Activated CD4-positive, alpha-beta T cell treated with anti-CD3 and anti-CD28 coated beads for 36 hours (primary cell): Measurements from ENCODE around the gene PIN1. TPM values are rescaled to one million over a fixed set of nuclear protein-coding genes. Genes with fewer than 3 reads are reported as not detected.
"Not testable (repeated sequence)": the region's sequence is repeated elsewhere in the genome, so short reads cannot be mapped to it uniquely, and the experiment has no call there.

Source experiments
- ATAC-seq: fragments of 200-7000 bp; cut with Tn5 transposase; one replicate; pipeline ENCODE4 v1.10.0; 2021; ENCODE audit warnings: mild to moderate bottlenecking, moderate library complexity
- CTCF ChIA-PET: fragments of 350-600 bp; sonication (Branson Sonifier 250); formaldehyde crosslinking; loops from one replicate; lab custom pipeline; 2021; ENCODE audit warnings: antibody characterized with exemption; lab: Charles Lee
- POLR2A ChIA-PET: fragments of 350-600 bp; sonication (Branson Sonifier 250); formaldehyde crosslinking; loops from one replicate; lab custom pipeline; 2021; ENCODE audit warnings: antibody characterized with exemption, inconsistent platforms; lab: Charles Lee
- DNase-seq: peaks from one replicate; pipeline ENCODE4 v3.0.0-alpha.2; 2020
- H3K27ac Mint-ChIP-seq: one replicate; pipeline ENCODE4 v1.8.0; 2021; ENCODE audit warnings: mixed read lengths
- H3K27me3 Mint-ChIP-seq: one replicate; pipeline ENCODE4 v1.8.0; 2021; ENCODE audit warnings: mixed read lengths
- H3K36me3 Mint-ChIP-seq: one replicate; pipeline ENCODE4 v1.8.0; 2021; ENCODE audit warnings: low read depth, mixed read lengths
- H3K4me1 Mint-ChIP-seq: one replicate; pipeline ENCODE4 v1.8.0; 2021; ENCODE audit warnings: mixed read lengths
- H3K4me3 Mint-ChIP-seq: one replicate; pipeline ENCODE4 v1.8.0; 2021; ENCODE audit warnings: mild to moderate bottlenecking, moderate library complexity, mixed read lengths
- H3K9me3 Mint-ChIP-seq: one replicate; pipeline ENCODE4 v1.8.0; 2021; ENCODE audit warnings: low read depth, mixed read lengths
- intact Hi-C, 2 experiments: fragments of 100-400 bp; cut with DNase I in 1 of 2; cut with micrococcal nuclease in 1 of 2; formaldehyde crosslinking; loops; one replicate each; pipeline versions ENCODE4 v1.14.2 to v1.15.1; 2022 to 2024; cut with DNase I, micrococcal nuclease
- total RNA-seq, 2 experiments: library from RNA; stranded (reverse); gene quantifications; one replicate each; pipeline ENCODE4 v1.2.3, GENCODE V29; 2021

Gene PIN1
- total RNA-seq = 10 to 100 TPM; 70.4 to 74.2 TPM

DNA sequence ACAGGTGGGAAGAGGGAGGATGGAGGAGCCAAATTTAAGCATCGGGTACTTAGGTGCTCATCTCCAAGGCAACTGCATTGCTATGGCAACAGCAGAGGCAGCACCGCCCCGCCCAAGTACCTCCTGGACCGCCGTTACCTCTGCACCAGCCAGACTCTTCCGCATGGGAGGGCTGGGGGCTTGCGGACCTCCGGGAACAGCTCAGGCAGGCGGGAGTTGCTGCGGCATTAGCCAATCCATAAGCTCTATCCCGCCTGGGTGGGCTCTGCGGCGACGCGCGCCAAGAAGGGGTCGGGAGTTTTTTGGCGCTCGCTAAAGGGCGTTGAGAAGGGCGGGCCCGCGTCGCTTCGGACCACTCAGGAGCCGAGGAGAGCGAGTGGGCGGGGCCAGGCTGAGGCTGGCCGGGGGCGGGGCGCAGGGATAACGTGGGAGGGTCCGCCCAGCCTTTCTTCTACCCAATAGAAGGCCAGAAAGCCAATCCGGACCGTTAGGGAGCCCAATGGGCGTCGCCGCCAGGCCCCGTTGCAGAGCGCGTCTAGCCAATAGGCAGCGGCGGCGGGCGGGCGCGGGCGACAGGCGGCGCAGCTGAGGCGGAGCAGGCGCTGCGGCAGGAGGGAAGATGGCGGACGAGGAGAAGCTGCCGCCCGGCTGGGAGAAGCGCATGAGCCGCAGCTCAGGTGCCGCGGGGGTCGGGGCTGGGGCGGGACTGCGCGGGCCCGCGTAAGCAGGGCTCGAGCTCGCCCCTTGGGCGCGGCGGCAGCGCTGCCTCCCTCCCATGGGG lies at the start of gene PIN1:
PIN1 (plus strand) TSS at position 593 of the 781 bp plus-strand sequence; CDS start at position 620, 27 bp downstream.
- POLR2A ChIA-PET = interaction anchor here (0.6 kb wide), 1 partner anchor 27 kb away, joined by 4 read pairs; no protein-coding TSS in a partner anchor
- Mint-ChIP-seq H3K27me3 (no peaks in the 10 kb centered on the region), H3K9me3 (no peaks in the 10 kb centered on the region), H3K27ac (peak within 1 kb of the TSS; percentile 88), H3K4me3 (peak within 1 kb of the TSS; percentile 86), H3K4me1 (peaks cover 20% of the 10 kb centered on the region), H3K36me3 (peaks cover 16% of the 10 kb centered on the region)
- DNase-seq (peak; percentile 100), ATAC-seq (peak; percentile 99)
- intact Hi-C loops = loop anchor here (1.0 to 2.0 kb wide), 15 partner anchors 8 to 1003 kb away; partner anchors contain the start of genes FBXL12 (in 2 of the 2), UBL5 (in 2 of the 2), ILF3 (in 1 of the 2) and MBD3L1 (in 1 of the 2)
- CTCF ChIA-PET = interaction anchor here (0.6 kb wide), 1 partner anchor 791 kb away, joined by 3 read pairs; no protein-coding TSS in a partner anchor

GRCh38 chr19:9785367-9786331 lies 49.5 kb upstream of the PIN1 start:
- Mint-ChIP-seq H3K27me3 (no peaks in the 10 kb centered on the region), H3K27ac (peak overlapping the region; percentile 98), H3K4me1 (peaks cover 26% of the 10 kb centered on the region), H3K4me3 (peak overlapping the region; percentile 84), H3K36me3 (no peaks in the 10 kb centered on the region), H3K9me3 (no peaks in the 10 kb centered on the region)
- ATAC-seq = peak; percentile 89
- intact Hi-C loops = loop anchor here (1.0 to 2.0 kb wide), 11 partner anchors 8 to 1193 kb away; partner anchors contain the start of genes FBXL12 (in 2 of the 2), PIN1 (in 2 of the 2), ZNF846 (in 2 of the 2) and MBD3L1 (in 1 of the 2)
- ChIA-PET POLR2A (no interaction called here), CTCF (no interaction called here)
- peak; percentile 100 for DNase-seq

DNA sequence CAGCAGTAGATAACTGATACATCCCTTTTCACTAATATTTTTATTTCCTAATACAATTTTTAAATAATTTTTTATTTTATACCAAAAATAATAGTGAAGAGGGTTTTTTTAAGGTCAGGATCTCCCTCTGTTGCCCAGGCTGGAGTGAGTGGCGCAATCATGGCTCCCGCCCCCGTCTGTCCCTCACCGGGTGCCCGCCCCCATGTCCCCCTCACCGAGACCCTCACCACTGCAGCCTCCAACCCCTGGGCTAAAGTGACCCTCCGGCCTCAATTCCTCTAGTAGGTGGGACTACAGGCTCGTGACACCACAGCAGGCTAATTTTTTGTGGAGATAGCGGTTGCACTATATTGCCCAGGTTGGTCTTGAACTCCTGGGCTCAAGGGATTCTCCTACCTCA lies 48.8 kb upstream of the PIN1 start:
- intact Hi-C loops = no loop called here
- no peaks in the 10 kb centered on the region for H3K27me3 Mint-ChIP-seq
- peak overlapping the region; percentile 72 for H3K27ac Mint-ChIP-seq
- ChIA-PET POLR2A (no interaction called here), CTCF (no interaction called here)
- no peak for ATAC-seq
- DNase-seq = no peak
- H3K4me3 Mint-ChIP-seq = peak overlapping the region; percentile 84
- peaks cover 26% of the 10 kb centered on the region for H3K4me1 Mint-ChIP-seq
- H3K9me3 Mint-ChIP-seq = no peaks in the 10 kb centered on the region
- no peaks in the 10 kb centered on the region for H3K36me3 Mint-ChIP-seq

DNA sequence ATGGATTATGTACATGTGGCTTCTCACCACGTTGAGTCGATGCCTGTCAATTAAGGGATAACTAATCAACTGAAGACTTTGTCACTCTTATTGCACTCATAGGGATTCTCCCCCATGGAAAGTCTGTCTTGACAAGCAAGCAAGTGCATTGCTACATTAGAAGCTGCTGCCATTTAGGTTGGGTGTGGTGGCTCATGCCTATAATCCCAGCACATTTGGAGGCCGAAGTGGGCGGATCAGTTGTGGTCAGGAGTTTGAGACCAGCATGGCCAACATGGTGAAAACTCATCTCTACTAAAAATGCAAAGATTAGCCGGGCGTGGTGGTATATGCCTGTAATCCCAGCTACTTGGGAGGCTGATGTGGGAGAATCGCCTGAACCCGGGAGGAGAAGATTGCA lies 48.3 kb upstream of the PIN1 start:
- Mint-ChIP-seq H3K27ac (no peak overlapping the region), H3K36me3 (no peaks in the 10 kb centered on the region), H3K27me3 (no peaks in the 10 kb centered on the region), H3K4me3 (peak overlapping the region; percentile 84), H3K9me3 (no peaks in the 10 kb centered on the region), H3K4me1 (peaks cover 28% of the 10 kb centered on the region)
- no peak for ATAC-seq
- POLR2A ChIA-PET = no interaction called here
- no peak for DNase-seq
- intact Hi-C loops = no loop called here
- CTCF ChIA-PET = no interaction called here

DNA sequence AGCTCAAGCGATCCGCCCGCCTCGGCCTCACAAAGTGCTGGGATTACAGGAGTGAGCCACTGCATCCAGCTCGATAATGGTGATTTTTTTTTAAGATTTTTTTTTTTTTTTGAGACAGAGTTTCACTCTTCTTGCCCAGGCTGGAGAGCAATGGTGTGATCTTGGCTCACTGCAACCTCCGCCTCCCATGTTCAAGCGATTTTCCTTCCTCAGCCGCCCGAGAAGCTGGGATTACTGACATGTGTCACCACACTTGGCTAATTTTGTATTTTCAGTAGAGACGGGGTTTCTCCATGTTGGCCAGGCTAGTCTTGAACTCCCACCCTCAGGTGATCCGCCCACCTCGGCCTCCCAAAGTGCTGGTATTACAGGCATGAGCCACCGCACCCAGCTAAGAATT lies 46.5 kb upstream of the PIN1 start:
- intact Hi-C loops, H3K27ac Mint-ChIP-seq, CTCF ChIA-PET, H3K36me3 Mint-ChIP-seq, H3K27me3 Mint-ChIP-seq, DNase-seq, ATAC-seq, H3K9me3 Mint-ChIP-seq, H3K4me3 Mint-ChIP-seq: not testable (repeated sequence)
- peaks cover 29% of the 10 kb centered on the region for H3K4me1 Mint-ChIP-seq
- POLR2A ChIA-PET = interaction anchor here (0.6 kb wide), 1 partner anchor 324 kb away, joined by 3 read pairs; no protein-coding TSS in a partner anchor

DNA sequence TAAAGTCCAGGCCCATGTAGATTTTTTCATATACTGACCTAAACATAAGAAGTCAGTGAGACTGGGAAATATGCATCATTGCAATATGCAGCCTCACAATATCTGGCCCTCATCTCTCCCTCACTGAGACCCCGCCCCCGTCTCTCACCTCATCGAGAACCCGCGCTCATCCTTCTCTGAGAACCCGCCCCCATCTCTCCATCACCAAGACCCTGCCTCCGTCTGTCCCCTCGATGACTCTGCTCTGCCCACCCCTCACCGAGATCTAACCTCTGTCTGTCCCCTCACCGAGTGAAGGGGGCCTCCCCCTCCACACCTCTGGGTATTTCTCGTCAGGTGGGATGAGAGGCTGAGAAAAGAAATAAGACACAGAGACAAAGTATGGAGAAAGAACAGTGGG lies 46.1 kb upstream of the PIN1 start:
- DNase-seq = no peak
- H3K4me3 Mint-ChIP-seq = no peak overlapping the region
- no peak for ATAC-seq
- intact Hi-C loops = no loop called here
- H3K36me3 Mint-ChIP-seq = no peaks in the 10 kb centered on the region
- H3K9me3 Mint-ChIP-seq = peaks cover 3% of the 10 kb centered on the region
- H3K4me1 Mint-ChIP-seq = peaks cover 28% of the 10 kb centered on the region
- ChIA-PET CTCF (no interaction called here), POLR2A (no interaction called here)
- no peaks in the 10 kb centered on the region for H3K27me3 Mint-ChIP-seq
- no peak overlapping the region for H3K27ac Mint-ChIP-seq

DNA sequence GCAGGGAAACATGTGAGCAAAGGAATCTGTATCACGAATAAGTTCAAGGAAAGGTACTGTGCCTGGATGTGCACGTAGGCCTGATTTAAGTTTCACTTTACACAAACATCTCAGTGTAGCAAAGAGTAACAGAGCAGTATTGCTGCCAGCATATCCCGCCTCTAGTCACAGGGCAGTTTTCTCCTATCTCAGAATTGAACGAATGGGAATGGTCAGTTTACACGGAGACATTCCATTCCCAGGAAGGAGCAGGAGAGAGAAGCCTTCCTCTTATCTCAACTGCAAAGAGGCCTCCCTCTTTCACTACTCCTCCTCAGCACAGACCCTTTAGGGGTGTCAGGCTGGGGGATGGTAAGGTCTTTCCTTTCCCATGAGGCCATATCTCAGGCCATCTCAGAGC lies 45.5 kb upstream of the PIN1 start:
- CTCF ChIA-PET = interaction anchor here (1.4 kb wide), 1 partner anchor 161 kb away, joined by 4 read pairs; no protein-coding TSS in a partner anchor
- intact Hi-C loops = not testable (repeated sequence)

GRCh38 chr19:9791073-9791367 lies 44.1 kb upstream of the PIN1 start:
- H3K36me3 Mint-ChIP-seq, ATAC-seq, H3K9me3 Mint-ChIP-seq, H3K27ac Mint-ChIP-seq, H3K27me3 Mint-ChIP-seq, POLR2A ChIA-PET, DNase-seq: not testable (repeated sequence)
- Mint-ChIP-seq H3K4me1 (peaks cover 19% of the 10 kb centered on the region), H3K4me3 (peak overlapping the region; percentile 76)
- intact Hi-C loops = loop anchor here (2.0 to 10.0 kb wide), 3 partner anchors 116 to 476 kb away; partner anchors contain the start of genes ZNF426 (in 1 of the 2) and ZNF562 (in 1 of the 2)
- CTCF ChIA-PET = interaction anchor here (0.6 to 1.4 kb wide), 3 partner anchors 17 to 163 kb away, joined by 3 to 4 read pairs (median 3); partner anchors contain the start of gene ZNF846

More for the DNA sequence above, 45.5 kb upstream of the PIN1 start:
- H3K4me1 Mint-ChIP-seq = peaks cover 23% of the 10 kb centered on the region
- H3K9me3 Mint-ChIP-seq, H3K4me3 Mint-ChIP-seq, H3K27me3 Mint-ChIP-seq, DNase-seq, H3K27ac Mint-ChIP-seq, ATAC-seq, H3K36me3 Mint-ChIP-seq, POLR2A ChIA-PET: not testable (repeated sequence)

GRCh38 chr19:9791552-9792205 lies 43.4 kb upstream of the PIN1 start:
- Mint-ChIP-seq H3K4me3 (peak overlapping the region; percentile 76), H3K36me3 (no peaks in the 10 kb centered on the region), H3K9me3 (peaks cover 3% of the 10 kb centered on the region), H3K4me1 (peaks cover 19% of the 10 kb centered on the region), H3K27ac (peak overlapping the region; percentile 88), H3K27me3 (no peaks in the 10 kb centered on the region)
- ChIA-PET CTCF (no interaction called here), POLR2A (no interaction called here)
- intact Hi-C loops = loop anchor here (1.0 to 10.0 kb wide), 14 partner anchors 23 to 959 kb away; partner anchors contain the start of genes FBXL12 (in 2 of the 2), PIN1 (in 2 of the 2), ZNF562 (in 2 of the 2) and ZNF846 (in 2 of the 2)
- ATAC-seq (peak; percentile 72), DNase-seq (peak; percentile 98)

- peak; percentile 72 for ATAC-seq
- POLR2A ChIA-PET = no interaction called here
- CTCF ChIA-PET = interaction anchor here (1.2 kb wide), 1 partner anchor 167 kb away, joined by 7 read pairs; no protein-coding TSS in a partner anchor
These were observed 42.7 kb upstream of the PIN1 start for GRCh38 chr19:9792206-9793070.

More at GRCh38 chr19:9792206-9793070, 42.7 kb upstream of the PIN1 start:
- Mint-ChIP-seq H3K36me3 (no peaks in the 10 kb centered on the region), H3K4me1 (peaks cover 19% of the 10 kb centered on the region), H3K27me3 (no peaks in the 10 kb centered on the region), H3K4me3 (peak overlapping the region; percentile 76), H3K27ac (peak overlapping the region; percentile 88), H3K9me3 (peaks cover 3% of the 10 kb centered on the region)
- intact Hi-C loops = loop anchor here (1.0 to 10.0 kb wide), 14 partner anchors 7 to 960 kb away; partner anchors contain the start of genes FBXL12 (in 2 of the 2), PIN1 (in 2 of the 2), ZNF846 (in 2 of the 2) and MBD3L1 (in 1 of the 2)
- DNase-seq = peak; percentile 96
